Measurements from ENCODE around the gene SRPK2. TPM values are rescaled to one million over a fixed set of nuclear protein-coding genes. Genes with fewer than 3 reads are reported as not detected.

Gene SRPK2
- total RNA-seq, 4 donors from 2014 or later = 37.1 to 48.1 (median 46.3) TPM

DNA sequence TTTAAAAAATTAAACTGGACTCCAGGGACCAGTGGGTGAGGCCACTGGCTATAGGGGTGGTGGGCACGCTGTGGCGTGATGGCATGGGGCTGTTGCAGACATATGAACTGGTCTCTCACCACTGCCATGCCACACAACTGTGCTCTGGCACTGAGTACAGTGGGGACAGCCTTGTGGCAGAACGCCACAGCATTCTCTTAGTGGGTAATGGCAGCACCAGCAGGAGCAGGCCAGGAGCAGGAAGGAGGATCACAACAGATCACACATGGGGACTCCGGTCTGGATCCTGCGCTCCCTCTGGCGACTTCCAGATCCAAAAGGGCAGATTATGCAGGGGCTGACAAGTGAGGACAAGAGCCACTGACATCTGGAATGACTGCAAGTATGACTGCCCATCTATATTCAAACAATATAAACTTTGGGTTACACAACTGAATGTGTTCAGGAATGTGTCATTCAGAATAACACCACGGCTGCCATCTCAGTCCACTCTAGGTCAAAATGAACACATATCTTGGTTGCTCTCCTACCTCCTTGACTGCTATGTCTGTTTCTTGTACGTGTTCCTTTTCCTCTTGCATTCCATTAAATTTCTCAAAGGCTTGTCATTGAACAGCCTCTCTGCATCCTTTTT is 198.7 kb downstream of the SRPK2 start:
- Histone ChIP-seq H3K4me3 (replicated peaks in 1 of 3) (no peak overlapping the region), H3K27me3 (no peaks in the 10 kb centered on the region), H3K4me1 (no peaks in the 10 kb centered on the region), H3K36me3 (no peaks in the 10 kb centered on the region), H3K27ac (no peak overlapping the region), H3K9me3 (no peaks in the 10 kb centered on the region)
- no peak for DNase-seq
- TF ChIP-seq, protein P1, sequence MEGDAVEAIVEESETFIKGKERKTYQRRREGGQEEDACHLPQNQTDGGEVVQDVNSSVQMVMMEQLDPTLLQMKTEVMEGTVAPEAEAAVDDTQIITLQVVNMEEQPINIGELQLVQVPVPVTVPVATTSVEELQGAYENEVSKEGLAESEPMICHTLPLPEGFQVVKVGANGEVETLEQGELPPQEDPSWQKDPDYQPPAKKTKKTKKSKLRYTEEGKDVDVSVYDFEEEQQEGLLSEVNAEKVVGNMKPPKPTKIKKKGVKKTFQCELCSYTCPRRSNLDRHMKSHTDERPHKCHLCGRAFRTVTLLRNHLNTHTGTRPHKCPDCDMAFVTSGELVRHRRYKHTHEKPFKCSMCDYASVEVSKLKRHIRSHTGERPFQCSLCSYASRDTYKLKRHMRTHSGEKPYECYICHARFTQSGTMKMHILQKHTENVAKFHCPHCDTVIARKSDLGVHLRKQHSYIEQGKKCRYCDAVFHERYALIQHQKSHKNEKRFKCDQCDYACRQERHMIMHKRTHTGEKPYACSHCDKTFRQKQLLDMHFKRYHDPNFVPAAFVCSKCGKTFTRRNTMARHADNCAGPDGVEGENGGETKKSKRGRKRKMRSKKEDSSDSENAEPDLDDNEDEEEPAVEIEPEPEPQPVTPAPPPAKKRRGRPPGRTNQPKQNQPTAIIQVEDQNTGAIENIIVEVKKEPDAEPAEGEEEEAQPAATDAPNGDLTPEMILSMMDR (IDR thresholded peaks at IDR 0.05) = no peak
- no peak for TF ChIP-seq POLR2A (IDR thresholded peaks at IDR 0.05)
- intact Hi-C loops (cut with DNase I) = no loop called here
- WGBS, 2 donors = 95 to 96% methylated on average over 8 of the region's 8 CpGs

DNA sequence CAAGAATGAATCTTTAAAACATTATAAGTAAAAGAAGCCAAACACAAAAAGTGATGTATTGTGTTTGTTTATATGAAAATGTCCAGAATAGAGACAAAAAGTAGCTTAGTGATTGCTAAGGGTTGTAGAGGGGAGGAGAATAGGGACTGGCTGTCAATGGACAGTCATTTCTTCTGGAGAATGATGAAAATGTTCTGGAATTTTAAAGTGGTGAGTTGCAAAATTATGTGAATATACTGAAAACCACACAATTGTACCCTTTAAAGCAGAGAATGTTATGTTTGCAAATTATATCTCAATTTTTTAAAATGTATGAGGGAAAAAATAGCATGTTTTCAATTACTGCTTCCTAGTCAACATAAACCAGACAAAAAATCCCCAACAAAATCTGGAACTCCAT is 200.5 kb downstream of the SRPK2 start:
- no peak for TF ChIP-seq POLR2A (IDR thresholded peaks at IDR 0.05)
- TF ChIP-seq, protein P1 (IDR thresholded peaks at IDR 0.05) = no peak
- intact Hi-C loops (cut with DNase I) = no loop called here
- no peak for DNase-seq

DNA sequence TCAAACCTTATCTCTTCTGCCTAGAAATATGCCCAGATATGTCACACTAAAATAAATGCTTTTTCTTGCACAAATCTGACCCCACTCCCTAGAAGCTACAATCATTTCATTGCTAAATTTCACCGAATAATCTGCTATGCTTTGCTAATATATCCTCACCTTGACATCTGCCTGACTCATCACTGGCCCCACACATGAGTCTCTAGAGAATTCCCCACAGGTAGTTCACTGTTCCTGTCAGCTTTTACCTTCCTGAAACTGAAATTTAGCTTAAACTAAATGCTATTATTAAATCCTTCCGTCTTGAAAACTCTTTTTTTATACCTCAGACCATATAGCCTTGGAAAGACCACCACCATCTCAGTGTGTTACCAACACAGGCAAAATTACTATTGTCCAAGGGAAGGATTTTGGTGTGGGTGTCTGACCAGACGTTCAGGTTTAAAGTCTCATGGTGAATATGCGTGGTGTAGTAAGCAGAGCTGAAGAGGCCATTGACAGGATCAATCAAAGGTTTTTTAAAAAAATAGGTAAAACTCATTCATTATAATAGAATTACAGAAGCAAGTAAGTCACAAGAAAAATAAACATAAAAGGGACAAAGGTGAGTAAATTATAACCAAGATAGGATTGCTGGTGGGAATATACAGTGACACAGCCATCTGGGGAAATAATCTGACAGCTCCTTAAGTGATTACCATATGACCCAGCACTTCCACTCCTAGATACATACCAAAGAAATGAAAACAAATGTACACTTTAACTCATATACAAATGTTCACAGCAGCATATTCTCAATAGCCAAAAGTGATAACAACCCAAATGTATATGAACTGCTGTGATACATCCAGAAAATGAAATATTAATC is 201.2 kb downstream of the SRPK2 start:
- H3K36me3 ChIP-seq = no peaks in the 10 kb centered on the region
- WGBS, 2 donors = 92% methylated on average over 4 of the region's 4 CpGs
- no peak overlapping the region for H3K27ac ChIP-seq
- TF ChIP-seq, protein P1 (IDR thresholded peaks at IDR 0.05) = no peak
- no peak for TF ChIP-seq POLR2A (IDR thresholded peaks at IDR 0.05)
- no peaks in the 10 kb centered on the region for H3K4me1 ChIP-seq
- H3K27me3 ChIP-seq = no peaks in the 10 kb centered on the region
- no peak overlapping the region for H3K4me3 ChIP-seq (replicated peaks in 1 of 3)
- H3K9me3 ChIP-seq = no peaks in the 10 kb centered on the region
- intact Hi-C loops (cut with DNase I) = no loop called here
- no peak for DNase-seq

More for the DNA sequence above, 200.5 kb downstream of the SRPK2 start:
- no peak overlapping the region for H3K4me3 ChIP-seq (replicated peaks in 1 of 3)
- no peaks in the 10 kb centered on the region for H3K4me1 ChIP-seq
- H3K27ac ChIP-seq = no peak overlapping the region
- H3K27me3 ChIP-seq = no peaks in the 10 kb centered on the region
- no peaks in the 10 kb centered on the region for H3K9me3 ChIP-seq
- H3K36me3 ChIP-seq = no peaks in the 10 kb centered on the region

DNA sequence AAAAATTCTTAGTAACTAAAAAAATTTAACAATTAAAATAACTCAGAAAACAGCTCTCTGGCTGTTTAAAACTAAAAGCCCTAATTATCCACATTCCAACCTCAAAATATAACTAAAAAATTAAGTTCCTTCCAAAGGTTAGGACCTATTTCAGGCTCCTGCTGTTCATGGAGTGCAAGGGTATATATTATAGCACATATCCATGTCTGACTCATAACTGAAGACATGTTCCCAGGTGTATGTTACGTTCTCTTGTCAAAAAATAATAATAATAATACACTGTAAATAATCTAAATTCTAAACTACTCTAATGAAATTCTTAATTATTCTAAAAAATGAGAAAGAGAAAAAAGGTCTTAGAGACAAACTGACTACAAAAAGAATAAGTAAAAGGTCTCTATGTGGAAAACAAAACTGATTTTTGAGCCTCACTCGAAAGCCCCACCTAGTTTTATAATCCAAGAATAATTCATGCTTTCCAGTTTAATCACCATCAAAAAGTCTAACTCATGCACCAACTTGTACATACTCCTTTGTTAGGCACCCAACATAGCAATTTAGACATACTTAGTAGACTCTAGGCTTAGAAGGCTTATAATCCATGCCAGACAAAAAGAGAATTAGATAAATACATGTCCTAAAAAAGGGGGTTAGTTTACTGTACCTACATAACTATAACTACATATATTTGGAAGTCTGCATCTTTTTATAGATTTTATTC is 203.3 kb downstream of the SRPK2 start:
- H3K27ac ChIP-seq = no peak overlapping the region
- intact Hi-C loops (cut with DNase I) = no loop called here
- WGBS, 2 donors = 94 to 98% methylated on average over 2 of the region's 2 CpGs
- no peak for DNase-seq
- TF ChIP-seq, protein P1 (IDR thresholded peaks at IDR 0.05) = no peak
- no peak for TF ChIP-seq POLR2A (IDR thresholded peaks at IDR 0.05)
- no peak overlapping the region for H3K4me3 ChIP-seq (replicated peaks in 1 of 3)
- no peaks in the 10 kb centered on the region for H3K4me1 ChIP-seq
- H3K9me3 ChIP-seq = no peaks in the 10 kb centered on the region
- H3K27me3 ChIP-seq = no peaks in the 10 kb centered on the region
- H3K36me3 ChIP-seq = no peaks in the 10 kb centered on the region
